GM19023 (cell line): ENCODE data around the gene SLC6A15.

Experiments
- ATAC-seq: cut with Tn5 transposase; IDR thresholded peaks from one replicate; pipeline ENCODE4 v1.9.1; 2021; ENCODE audit warnings: mild to moderate bottlenecking, moderate library complexity; ENCODE audit not compliant: unreplicated experiment

The SLC6A15 gene

GRCh38 chr12:84810611-84811010 lies 102.0 kb downstream of the SLC6A15 start:
- ATAC-seq: no peak
